ENCODE results near the gene PCBD1. TPM values are rescaled to one million over a fixed set of nuclear protein-coding genes. Genes with fewer than 3 reads are reported as not detected.

Gene PCBD1
- total RNA-seq, 2 donors from 2014 or later = 40.5 to 67.7 TPM

DNA sequence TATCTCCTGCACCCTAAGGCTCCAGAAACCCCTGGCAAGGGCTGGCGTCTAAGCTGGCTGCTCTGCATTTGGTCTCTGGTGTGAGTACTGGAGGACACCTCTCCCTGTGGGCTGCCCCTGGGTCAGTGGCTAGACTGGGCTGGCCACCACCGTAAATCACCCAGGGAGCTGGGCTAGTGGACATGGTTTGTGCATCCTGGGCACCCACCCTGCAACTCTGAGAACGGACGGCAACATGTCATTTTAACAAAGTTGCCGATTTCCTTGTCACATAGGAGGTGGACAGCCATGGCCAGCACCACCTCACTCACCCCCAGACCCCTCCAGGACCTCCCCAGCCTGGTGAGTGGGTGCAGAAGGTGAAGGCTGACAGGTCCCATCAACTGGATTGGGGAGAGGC, 26.8 kb upstream of the PCBD1 start:
- intact Hi-C loops (cut with DNase I) = no loop called here
- no peaks in the 10 kb centered on the region for H3K9me3 ChIP-seq
- DNase-seq = no peak
- no peak overlapping the region for H3K4me3 ChIP-seq
- no peaks in the 10 kb centered on the region for H3K36me3 ChIP-seq (replicated peaks in 1 of 2; ENCODE audit: insufficient read depth in 1 of 2, low read depth in 2 of 2)
- no peak for TF ChIP-seq POLR2A (IDR thresholded peaks at IDR 0.05)
- TF ChIP-seq, protein P1, sequence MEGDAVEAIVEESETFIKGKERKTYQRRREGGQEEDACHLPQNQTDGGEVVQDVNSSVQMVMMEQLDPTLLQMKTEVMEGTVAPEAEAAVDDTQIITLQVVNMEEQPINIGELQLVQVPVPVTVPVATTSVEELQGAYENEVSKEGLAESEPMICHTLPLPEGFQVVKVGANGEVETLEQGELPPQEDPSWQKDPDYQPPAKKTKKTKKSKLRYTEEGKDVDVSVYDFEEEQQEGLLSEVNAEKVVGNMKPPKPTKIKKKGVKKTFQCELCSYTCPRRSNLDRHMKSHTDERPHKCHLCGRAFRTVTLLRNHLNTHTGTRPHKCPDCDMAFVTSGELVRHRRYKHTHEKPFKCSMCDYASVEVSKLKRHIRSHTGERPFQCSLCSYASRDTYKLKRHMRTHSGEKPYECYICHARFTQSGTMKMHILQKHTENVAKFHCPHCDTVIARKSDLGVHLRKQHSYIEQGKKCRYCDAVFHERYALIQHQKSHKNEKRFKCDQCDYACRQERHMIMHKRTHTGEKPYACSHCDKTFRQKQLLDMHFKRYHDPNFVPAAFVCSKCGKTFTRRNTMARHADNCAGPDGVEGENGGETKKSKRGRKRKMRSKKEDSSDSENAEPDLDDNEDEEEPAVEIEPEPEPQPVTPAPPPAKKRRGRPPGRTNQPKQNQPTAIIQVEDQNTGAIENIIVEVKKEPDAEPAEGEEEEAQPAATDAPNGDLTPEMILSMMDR (IDR thresholded peaks at IDR 0.05) = no peak
- H3K4me1 ChIP-seq = no peaks in the 10 kb centered on the region
- H3K27me3 ChIP-seq = no peaks in the 10 kb centered on the region
- no peak overlapping the region for H3K27ac ChIP-seq
- 72% methylated on average over 5 of the region's 5 CpGs; no CpG with 5 or more reads in 1 of the 2 donors for WGBS, 2 donors
- ATAC-seq = no peak

DNA sequence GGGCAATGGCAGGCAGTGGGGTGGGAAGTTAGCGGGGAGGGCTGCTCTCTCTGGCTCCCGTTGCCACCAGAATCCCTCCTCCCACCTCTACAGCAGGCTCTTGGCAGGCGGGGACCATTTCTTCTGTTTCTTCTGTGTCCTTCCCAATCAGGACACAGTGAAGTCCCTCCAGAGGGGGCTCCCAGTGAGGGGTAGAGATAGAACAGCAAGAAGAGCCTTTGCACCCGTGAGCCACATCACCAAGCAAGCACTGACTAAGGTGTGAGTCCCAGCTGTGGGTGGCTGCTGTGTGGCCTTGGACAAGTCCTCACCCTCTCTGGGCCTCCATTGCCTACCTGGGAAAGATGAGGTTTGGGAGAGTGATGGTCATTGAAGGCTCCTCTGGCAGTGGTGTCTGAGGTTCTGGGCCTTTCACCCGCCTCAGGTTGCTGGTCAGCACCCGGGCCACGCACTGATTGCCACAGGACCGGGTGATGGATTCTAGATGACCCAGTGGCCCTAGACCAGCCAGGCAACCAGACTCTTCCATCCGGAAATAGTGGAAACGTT, 26.0 kb upstream of the PCBD1 start:
- Histone ChIP-seq H3K4me1 (no peaks in the 10 kb centered on the region), H3K36me3 (replicated peaks in 1 of 2; ENCODE audit: insufficient read depth in 1 of 2, low read depth in 2 of 2) (no peaks in the 10 kb centered on the region), H3K27me3 (no peaks in the 10 kb centered on the region), H3K4me3 (no peak overlapping the region), H3K27ac (no peak overlapping the region), H3K9me3 (no peaks in the 10 kb centered on the region)
- intact Hi-C loops (cut with DNase I) = no loop called here
- TF ChIP-seq, protein P1 (IDR thresholded peaks at IDR 0.05) = no peak
- no peak for TF ChIP-seq POLR2A (IDR thresholded peaks at IDR 0.05)
- DNase-seq (no peak), ATAC-seq (no peak)
- WGBS, 2 donors = 66 to 86% methylated on average over 4 to 10 of the region's 10 CpGs

DNA sequence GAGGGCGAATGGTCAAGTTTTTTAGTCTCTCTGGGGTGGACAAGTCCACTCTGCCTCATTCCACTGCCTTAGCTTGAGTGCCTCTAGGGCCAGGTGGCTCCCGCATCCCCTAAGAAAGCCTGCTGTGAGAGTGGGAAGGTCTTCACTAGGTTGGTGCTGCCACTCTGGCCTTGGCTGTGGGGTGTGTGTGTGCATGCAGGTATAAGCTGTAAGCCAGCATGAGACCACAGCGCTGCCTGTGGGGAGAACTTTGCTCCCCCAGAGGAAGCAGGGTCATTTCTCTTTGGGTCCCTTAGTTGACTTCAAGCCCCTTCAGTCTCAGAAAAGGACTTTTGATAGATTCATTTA, 25.5 kb upstream of the PCBD1 start:
- ATAC-seq = no peak
- WGBS, 2 donors = 77 to 93% methylated on average over 3 of the region's 3 CpGs
- no peaks in the 10 kb centered on the region for H3K9me3 ChIP-seq
- no peaks in the 10 kb centered on the region for H3K4me1 ChIP-seq
- intact Hi-C loops (cut with DNase I) = no loop called here
- no peak for TF ChIP-seq POLR2A (IDR thresholded peaks at IDR 0.05)
- TF ChIP-seq, protein P1 (IDR thresholded peaks at IDR 0.05) = no peak
- H3K27ac ChIP-seq = no peak overlapping the region
- H3K4me3 ChIP-seq = no peak overlapping the region
- H3K27me3 ChIP-seq = no peaks in the 10 kb centered on the region
- DNase-seq = no peak
- no peaks in the 10 kb centered on the region for H3K36me3 ChIP-seq (replicated peaks in 1 of 2; ENCODE audit: insufficient read depth in 1 of 2, low read depth in 2 of 2)

DNA sequence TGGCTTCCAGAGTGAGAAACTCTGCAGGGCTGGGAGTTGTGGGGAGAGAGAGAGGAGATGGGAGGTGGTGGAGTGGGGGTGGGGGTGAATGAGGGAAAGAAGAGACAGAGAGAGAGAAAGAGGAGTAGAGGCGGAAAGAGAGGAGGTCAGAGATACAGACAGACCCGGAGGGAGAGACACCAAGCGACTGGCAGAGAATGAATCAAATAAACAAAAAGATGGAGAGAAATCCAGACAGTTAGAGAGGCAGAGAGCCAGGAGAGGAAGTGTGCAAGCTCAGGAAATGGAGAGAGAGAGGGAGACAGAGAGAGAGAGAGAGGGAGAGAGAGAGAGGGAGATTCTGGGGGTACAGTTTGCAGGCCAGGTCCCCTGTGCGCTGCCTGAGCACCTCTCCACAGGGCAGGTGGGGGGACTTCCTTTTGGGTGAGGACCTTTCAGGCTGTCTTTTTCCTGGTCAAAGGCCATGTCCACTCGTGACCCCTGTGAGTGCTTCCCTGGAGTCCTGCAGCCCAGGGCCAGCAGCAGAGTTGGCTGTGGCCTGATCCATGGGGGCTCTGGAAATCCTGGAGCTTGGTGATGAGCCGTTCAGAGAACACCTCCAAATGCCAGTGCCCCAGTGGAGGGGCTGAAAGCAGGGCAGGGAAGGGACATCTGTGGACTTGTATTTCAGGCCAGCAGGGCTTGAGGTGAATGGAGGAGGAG, 25.0 kb upstream of the PCBD1 start:
- intact Hi-C loops (cut with DNase I) = no loop called here
- WGBS, 2 donors = 66 to 67% methylated on average over 5 to 6 of the region's 6 CpGs
- H3K4me1 ChIP-seq = no peaks in the 10 kb centered on the region
- TF ChIP-seq, protein P1 (IDR thresholded peaks at IDR 0.05) = no peak
- no peak for TF ChIP-seq POLR2A (IDR thresholded peaks at IDR 0.05)
- H3K36me3 ChIP-seq (replicated peaks in 1 of 2; ENCODE audit: insufficient read depth in 1 of 2, low read depth in 2 of 2) = no peaks in the 10 kb centered on the region
- no peaks in the 10 kb centered on the region for H3K9me3 ChIP-seq
- DNase-seq (no peak), ATAC-seq (no peak)
- H3K27ac ChIP-seq = no peak overlapping the region
- no peak overlapping the region for H3K4me3 ChIP-seq
- H3K27me3 ChIP-seq = no peaks in the 10 kb centered on the region

DNA sequence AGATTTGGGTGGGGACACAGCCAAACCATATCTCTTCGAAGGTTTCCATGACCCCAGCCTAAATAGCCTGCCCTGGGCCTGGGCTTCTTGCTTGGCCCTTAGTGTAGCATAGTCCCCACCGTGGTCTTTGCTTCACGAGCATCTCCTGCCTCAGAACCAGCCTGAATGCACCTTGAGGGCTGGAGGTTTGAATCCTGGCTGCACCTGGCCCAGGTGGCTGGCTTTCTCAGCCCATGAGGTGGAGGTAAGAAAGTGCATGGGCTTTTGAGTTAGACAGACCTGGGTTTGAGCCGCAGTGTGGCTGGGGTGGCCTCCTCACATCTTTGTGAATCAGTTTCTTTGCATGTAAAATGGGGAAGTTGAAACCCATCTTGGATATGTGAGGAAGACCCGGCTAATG, 24.2 kb upstream of the PCBD1 start:
- no peaks in the 10 kb centered on the region for H3K4me1 ChIP-seq
- no peaks in the 10 kb centered on the region for H3K9me3 ChIP-seq
- DNase-seq (no peak), ATAC-seq (no peak)
- no peak overlapping the region for H3K27ac ChIP-seq
- no peak overlapping the region for H3K4me3 ChIP-seq
- WGBS, 2 donors = 68 to 85% methylated on average over 5 of the region's 5 CpGs
- H3K36me3 ChIP-seq (replicated peaks in 1 of 2; ENCODE audit: insufficient read depth in 1 of 2, low read depth in 2 of 2) = no peaks in the 10 kb centered on the region
- H3K27me3 ChIP-seq = no peaks in the 10 kb centered on the region
- intact Hi-C loops (cut with DNase I) = no loop called here
- no peak for TF ChIP-seq POLR2A (IDR thresholded peaks at IDR 0.05)
- TF ChIP-seq, protein P1 (IDR thresholded peaks at IDR 0.05) = no peak
